Stimulated activated memory B cell treated with anti-CD40 and anti-IgM and Interleukin-4, amounts not matched to agents 10 μg/mL and 1 μg/mL and 100 μg/mL, for 72 hours (primary cell): ENCODE measurements around the gene TYW1.
"Not testable (repeated sequence)": the region's sequence is repeated elsewhere in the genome, so short reads cannot be mapped to it uniquely, and the experiment has no call there.

Experiments
- ATAC-seq: fragments of 150-1000 bp; cut with Tn5 transposase; 2 replicates; pipeline ENCODE4 v1.10.0; 2021
- H3K27ac Mint-ChIP-seq: one replicate; pipeline ENCODE4 v1.8.0; 2022; ENCODE audit warnings: mild to moderate bottlenecking, mixed read lengths
- H3K27me3 Mint-ChIP-seq: one replicate; pipeline ENCODE4 v1.8.0; 2022; ENCODE audit warnings: mixed read lengths
- H3K36me3 Mint-ChIP-seq: one replicate; pipeline ENCODE4 v1.8.0; 2022; ENCODE audit warnings: mixed read lengths
- H3K4me1 Mint-ChIP-seq: one replicate; pipeline ENCODE4 v1.8.0; 2022; ENCODE audit warnings: mixed read lengths
- H3K4me3 Mint-ChIP-seq: one replicate; pipeline ENCODE4 v1.8.0; 2022; ENCODE audit warnings: mild to moderate bottlenecking, moderate library complexity, mixed read lengths
- H3K9me3 Mint-ChIP-seq: one replicate; pipeline ENCODE4 v1.8.0; 2022; ENCODE audit warnings: mixed read lengths

TYW1 gene

DNA sequence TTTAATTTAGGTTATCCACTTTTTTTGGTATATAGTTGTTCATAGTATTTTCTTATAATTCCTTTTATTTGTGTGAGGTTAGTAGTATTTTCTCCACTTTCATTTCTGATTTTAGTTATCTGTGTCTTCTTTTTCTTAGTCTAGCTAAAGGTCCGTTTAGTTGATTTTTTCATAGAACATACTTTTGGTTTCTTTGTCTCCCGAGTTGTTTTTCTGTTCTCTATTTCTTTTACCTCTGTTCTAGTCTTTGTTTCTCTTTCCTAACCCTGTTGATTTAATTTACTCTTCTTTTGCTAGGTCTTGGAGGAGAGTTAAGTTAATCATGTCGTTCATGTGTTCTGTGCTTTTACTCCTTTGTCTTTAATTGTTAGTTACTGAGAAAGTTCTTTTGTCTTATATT is 174.5 kb downstream of the TYW1 start:
- not testable (repeated sequence) for H3K4me3 Mint-ChIP-seq, ATAC-seq
- H3K27ac Mint-ChIP-seq = peak overlapping the region; percentile 20

GRCh38 chr7:67176730-67177129 is 180.1 kb downstream of the TYW1 start:
- not testable (repeated sequence) for H3K4me3 Mint-ChIP-seq, H3K36me3 Mint-ChIP-seq, ATAC-seq, H3K4me1 Mint-ChIP-seq, H3K27me3 Mint-ChIP-seq, H3K9me3 Mint-ChIP-seq, H3K27ac Mint-ChIP-seq

More for the DNA sequence above, 174.5 kb downstream of the TYW1 start:
- not testable (repeated sequence) for H3K36me3 Mint-ChIP-seq, H3K9me3 Mint-ChIP-seq, H3K27me3 Mint-ChIP-seq, H3K4me1 Mint-ChIP-seq

DNA sequence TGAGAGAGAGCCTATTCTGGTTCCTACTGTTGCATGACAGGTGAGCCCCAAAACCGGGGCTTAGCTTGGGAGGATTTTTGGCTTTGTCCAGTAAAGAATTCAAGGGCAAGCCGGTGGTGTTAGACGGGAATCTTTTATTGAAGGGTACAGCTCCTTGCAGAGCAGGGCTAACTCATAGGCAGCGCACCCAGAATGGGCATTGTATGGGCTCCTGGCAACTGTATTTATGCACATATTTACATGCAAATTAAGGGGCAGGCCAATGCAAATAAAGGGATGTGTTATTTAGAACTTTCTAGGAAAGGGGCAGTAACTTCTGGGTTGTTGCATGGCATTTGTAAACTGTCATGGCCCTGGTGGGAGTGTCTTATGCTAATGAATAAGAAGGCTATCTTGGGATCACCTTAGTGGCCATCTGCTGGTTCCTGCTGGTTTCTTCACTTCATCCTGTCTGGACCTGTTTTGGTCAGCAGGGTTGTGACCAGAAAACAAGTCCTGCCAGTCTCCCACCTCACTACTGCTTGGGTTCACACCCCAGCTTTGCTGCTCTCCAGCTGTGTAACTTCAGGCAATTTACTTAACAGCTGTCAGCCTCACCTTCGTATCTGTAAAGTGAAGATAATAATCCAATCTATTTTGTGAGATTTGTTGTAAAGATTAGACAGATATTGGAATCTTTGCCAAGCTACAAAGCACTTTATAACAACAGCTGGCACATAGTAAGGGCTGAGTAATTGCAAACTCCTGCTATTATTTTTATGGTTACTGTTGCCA is 182.5 kb downstream of the TYW1 start:
- H3K27ac Mint-ChIP-seq, H3K9me3 Mint-ChIP-seq, ATAC-seq, H3K4me3 Mint-ChIP-seq, H3K27me3 Mint-ChIP-seq, H3K4me1 Mint-ChIP-seq, H3K36me3 Mint-ChIP-seq: not testable (repeated sequence)

DNA sequence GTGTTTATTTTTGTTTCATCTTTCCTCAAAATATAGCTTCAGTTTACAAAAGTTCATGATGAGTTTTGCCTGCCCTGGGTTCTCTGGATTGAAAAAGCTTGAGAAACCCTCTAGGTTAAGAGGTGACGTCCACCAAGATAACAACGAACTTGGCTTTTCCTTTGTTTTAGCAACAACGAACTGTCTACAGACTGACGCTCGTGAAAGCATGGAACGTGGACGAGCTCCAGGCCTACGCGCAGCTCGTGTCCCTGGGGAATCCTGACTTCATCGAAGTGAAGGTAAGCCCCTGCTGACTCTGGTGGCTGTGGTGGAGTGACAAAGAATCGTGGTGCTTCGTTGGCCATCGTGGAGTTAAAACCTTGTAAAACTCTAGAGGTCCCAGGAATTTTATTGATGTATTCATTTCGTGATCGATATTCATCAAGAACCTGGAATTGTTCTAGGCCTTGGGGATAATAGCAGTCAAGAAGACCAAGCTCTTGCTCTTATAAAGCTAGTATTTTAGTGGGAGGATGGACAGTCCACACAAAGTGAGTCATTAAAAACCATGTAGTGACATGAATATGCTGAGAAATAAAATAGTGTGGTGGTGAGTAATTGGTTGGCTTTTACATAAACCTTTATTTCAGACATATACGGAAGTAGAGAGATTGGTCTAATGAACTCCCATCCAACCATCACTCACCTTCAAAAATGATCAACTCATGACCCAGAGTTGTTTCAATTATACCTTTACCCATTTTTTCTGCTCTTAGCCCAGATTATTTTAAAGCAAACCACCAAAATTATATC is 186.5 kb downstream of the TYW1 start:
- H3K9me3 Mint-ChIP-seq, H3K4me3 Mint-ChIP-seq, H3K27me3 Mint-ChIP-seq, H3K4me1 Mint-ChIP-seq, ATAC-seq, H3K27ac Mint-ChIP-seq: not testable (repeated sequence)
- H3K36me3 Mint-ChIP-seq = peaks cover 22% of the 10 kb centered on the region

GRCh38 chr7:67184912-67185659 is 188.5 kb downstream of the TYW1 start:
- not testable (repeated sequence) for H3K4me1 Mint-ChIP-seq, H3K4me3 Mint-ChIP-seq, H3K27me3 Mint-ChIP-seq

GRCh38 chr7:67185660-67186129 is 189.1 kb downstream of the TYW1 start:
- not testable (repeated sequence) for H3K4me3 Mint-ChIP-seq, ATAC-seq, H3K27me3 Mint-ChIP-seq

More at GRCh38 chr7:67184912-67185659, 188.5 kb downstream of the TYW1 start:
- peaks cover 25% of the 10 kb centered on the region for H3K36me3 Mint-ChIP-seq
- H3K9me3 Mint-ChIP-seq, H3K27ac Mint-ChIP-seq, ATAC-seq: not testable (repeated sequence)

DNA sequence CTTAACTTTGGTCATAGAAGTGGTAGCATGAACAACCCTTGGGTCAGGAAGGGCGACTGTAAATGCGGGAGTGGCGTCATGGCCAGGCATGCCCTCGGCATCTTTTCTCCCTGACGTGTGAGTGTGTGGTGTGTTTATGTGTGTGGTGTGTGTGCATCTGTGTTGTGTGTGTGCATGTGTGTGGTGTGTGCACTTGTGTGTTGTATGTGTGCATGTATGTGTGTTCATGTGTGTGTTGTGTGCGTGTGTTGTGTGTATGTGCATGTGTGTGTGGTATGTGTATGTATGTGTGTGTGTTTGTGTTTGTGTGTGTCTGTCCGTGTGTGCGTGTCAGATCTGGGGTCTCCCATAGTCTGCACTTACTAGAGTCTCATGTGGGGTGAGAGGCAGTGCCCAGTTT is 192.5 kb downstream of the TYW1 start:
- ATAC-seq = not testable (repeated sequence)

More at GRCh38 chr7:67185660-67186129, 189.1 kb downstream of the TYW1 start:
- not testable (repeated sequence) for H3K9me3 Mint-ChIP-seq, H3K27ac Mint-ChIP-seq, H3K4me1 Mint-ChIP-seq
- peaks cover 31% of the 10 kb centered on the region for H3K36me3 Mint-ChIP-seq

GRCh38 chr7:67189801-67190465 is 193.3 kb downstream of the TYW1 start:
- H3K4me1 Mint-ChIP-seq = peaks cover 11% of the 10 kb centered on the region
- ATAC-seq, H3K9me3 Mint-ChIP-seq, H3K4me3 Mint-ChIP-seq, H3K27ac Mint-ChIP-seq, H3K27me3 Mint-ChIP-seq: not testable (repeated sequence)
- H3K36me3 Mint-ChIP-seq = peaks cover 35% of the 10 kb centered on the region

More for the DNA sequence above, 192.5 kb downstream of the TYW1 start:
- Mint-ChIP-seq H3K4me1 (peaks cover 12% of the 10 kb centered on the region), H3K36me3 (peaks cover 39% of the 10 kb centered on the region)
- H3K27ac Mint-ChIP-seq, H3K9me3 Mint-ChIP-seq, H3K4me3 Mint-ChIP-seq, H3K27me3 Mint-ChIP-seq: not testable (repeated sequence)

DNA sequence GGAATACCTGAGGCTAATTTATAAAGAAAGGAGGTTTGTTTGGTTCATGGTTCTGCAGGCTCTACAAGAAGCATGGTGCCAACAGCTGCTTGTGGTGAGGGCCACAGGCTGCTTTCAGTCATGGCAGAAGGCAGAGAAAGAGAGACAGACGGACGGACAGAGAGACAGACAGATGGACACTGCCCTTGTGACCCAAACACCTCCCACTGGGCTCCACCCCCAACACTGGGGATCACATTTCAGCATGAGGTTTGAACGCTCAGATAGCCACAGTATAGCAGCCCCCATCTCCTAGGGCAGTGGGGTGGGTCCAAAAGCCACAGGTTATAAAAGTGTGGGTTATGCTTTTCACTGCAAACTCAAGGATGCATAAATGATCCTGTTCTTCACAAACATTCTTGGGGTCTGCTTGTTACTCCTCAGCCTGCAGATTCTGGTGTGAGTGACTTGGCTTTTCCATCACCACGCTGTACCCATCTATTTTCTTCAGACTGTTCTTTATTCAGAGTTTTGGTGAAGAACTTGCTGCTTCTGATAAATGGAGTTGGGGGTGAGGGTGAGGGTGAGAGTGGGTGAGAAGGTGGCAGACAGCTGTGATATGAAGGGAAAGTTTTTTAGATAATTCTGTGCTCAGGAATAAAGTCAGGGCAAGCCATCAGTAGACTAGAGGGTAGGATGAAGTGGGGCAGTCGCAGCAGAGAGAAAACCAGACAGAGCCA is 194.5 kb downstream of the TYW1 start:
- not testable (repeated sequence) for H3K27me3 Mint-ChIP-seq, H3K4me3 Mint-ChIP-seq, H3K4me1 Mint-ChIP-seq, H3K9me3 Mint-ChIP-seq
- peak; percentile 12 for ATAC-seq
- H3K36me3 Mint-ChIP-seq = peaks cover 40% of the 10 kb centered on the region
- H3K27ac Mint-ChIP-seq = peak overlapping the region; percentile 61

GRCh38 chr7:67192123-67192702 is 195.6 kb downstream of the TYW1 start:
- not testable (repeated sequence) for H3K4me1 Mint-ChIP-seq, H3K4me3 Mint-ChIP-seq, ATAC-seq, H3K9me3 Mint-ChIP-seq, H3K27ac Mint-ChIP-seq, H3K27me3 Mint-ChIP-seq
- peaks cover 48% of the 10 kb centered on the region for H3K36me3 Mint-ChIP-seq

GRCh38 chr7:67192889-67193613 is 196.4 kb downstream of the TYW1 start:
- not testable (repeated sequence) for H3K4me3 Mint-ChIP-seq, H3K4me1 Mint-ChIP-seq, H3K27me3 Mint-ChIP-seq, H3K9me3 Mint-ChIP-seq, H3K27ac Mint-ChIP-seq, ATAC-seq
- peaks cover 48% of the 10 kb centered on the region for H3K36me3 Mint-ChIP-seq

DNA sequence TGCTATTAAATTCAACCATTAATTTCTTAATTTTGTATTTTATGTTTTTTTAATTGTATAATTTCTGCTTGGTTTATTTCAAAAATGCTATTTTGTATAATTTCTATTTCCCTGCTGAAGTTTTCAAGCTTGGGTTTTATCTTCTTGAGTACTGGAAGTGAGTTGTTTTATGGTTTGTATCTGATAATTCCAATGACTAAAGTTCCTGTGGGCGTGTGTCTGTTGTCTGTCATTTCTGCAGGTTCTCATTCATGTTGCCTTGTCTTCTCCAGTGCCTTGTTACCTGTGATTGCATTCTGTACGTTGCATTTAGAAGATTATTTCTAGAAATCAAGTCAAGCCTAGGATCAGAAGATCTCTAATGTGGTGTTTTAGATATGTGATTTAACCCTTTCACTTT is 199.5 kb downstream of the TYW1 start:
- H3K27ac Mint-ChIP-seq = not testable (repeated sequence)

DNA sequence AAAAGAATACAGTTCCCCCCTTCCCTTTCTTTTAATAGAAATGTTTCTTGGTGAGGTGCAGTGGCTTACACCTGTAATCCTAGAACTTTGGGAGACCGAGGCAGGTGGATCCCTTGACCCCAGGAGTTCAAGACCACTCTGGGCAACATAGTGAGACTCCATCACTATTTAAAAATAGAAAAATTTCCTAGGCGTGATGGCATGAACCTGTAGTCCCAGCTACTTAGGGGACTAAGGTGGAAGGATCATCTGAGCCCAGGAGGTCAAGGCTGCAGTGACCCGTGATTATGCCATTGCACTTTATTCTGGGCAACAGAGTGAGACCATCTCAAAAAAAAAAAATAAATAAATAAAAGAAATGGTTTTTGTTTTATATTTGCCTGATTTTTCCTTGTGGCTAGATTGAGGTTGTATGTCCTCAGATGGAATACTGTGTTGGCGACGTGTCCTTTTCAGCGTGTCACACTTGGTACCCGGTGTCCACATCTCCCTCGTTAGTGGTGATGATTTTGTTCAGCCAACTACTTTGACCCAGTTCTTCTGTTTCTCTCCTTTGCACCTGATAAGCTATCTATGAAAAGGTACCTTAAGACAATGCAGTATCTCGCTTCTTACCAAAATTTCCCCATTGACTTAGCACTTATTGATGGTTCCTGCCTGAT is 202.4 kb downstream of the TYW1 start:
- H3K9me3 Mint-ChIP-seq, H3K4me1 Mint-ChIP-seq, ATAC-seq, H3K4me3 Mint-ChIP-seq, H3K27ac Mint-ChIP-seq, H3K27me3 Mint-ChIP-seq: not testable (repeated sequence)
- H3K36me3 Mint-ChIP-seq = peaks cover 71% of the 10 kb centered on the region

More for the DNA sequence above, 199.5 kb downstream of the TYW1 start:
- not testable (repeated sequence) for H3K4me3 Mint-ChIP-seq, H3K4me1 Mint-ChIP-seq, H3K27me3 Mint-ChIP-seq, ATAC-seq
- Mint-ChIP-seq H3K36me3 (peaks cover 54% of the 10 kb centered on the region), H3K9me3 (peaks cover 12% of the 10 kb centered on the region)
